ENCODE results near the gene CREB5.
A peak's percentile ranks its signal among the peaks of the same experiment; 100 is the strongest.

CREB5 gene

GRCh38 chr7:28435732-28436378, 23.5 kb downstream of the CREB5 start:
- DNase-seq, result peak; percentile 46

- no peak for DNase-seq
Observed at GRCh38 chr7:28440055-28440601, 27.8 kb downstream of the CREB5 start.

DNA sequence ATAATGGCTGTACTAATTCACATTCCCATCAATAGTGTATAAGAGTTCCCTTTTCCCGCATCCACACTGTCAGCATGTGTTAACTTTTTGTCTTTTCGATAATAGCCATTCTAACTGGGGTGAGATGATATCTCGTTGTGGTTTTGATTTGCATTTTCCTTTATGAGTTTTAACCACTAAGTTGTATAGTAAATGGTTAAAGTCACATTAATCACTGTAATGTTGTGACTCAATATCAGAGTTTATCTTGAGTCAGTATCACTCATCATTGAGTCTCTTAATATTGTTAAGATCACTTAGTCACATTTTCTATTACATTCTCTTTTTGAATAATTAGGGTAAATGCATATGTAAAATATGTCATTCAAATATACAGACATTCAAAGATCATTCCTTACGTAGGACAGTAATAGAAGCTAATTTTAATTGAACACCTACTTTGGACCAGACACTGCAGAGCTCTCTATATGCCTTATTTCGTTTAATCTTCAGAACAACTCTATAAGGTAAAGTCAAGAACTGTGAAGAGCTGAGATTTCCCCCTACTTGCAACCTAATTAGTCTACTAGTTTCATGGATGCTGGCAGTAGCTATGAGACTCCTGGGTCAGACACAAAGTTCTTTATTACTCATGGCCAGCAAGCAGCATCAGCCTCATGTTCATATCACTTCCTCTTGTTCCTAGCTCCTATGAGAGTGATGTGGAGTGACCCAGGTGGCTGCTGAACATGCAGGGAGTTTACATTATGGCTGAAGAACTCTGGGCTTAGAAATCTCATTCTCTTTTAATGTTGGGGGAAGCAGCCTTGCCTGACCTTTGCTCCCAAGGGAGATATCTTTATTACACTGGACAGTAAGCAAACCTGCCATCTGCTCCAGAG, 30.5 kb downstream of the CREB5 start:
- DNase-seq, result no peak

DNA sequence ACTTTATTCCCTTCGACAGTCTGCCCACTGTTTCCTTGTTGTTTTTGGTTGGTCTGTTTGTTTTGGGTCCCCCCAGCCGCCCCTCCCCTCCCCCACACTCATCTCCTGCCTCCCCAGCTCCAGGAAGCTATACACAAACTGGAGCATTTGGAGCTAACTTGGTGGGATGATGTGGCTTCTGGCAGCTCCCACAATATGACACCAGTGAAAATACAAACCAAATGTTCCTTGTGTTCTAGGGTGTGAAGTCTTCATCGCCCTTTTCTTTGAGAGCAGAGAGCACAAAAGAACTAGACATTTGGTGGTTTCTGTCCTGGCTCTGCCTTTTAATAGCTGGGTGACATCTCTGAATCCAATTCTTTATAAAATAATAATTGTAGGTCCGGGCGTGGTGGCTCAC, 33.8 kb downstream of the CREB5 start:
- DNase-seq, result no peak

- no peak for DNase-seq
Observed at GRCh38 chr7:28447071-28447470, 34.8 kb downstream of the CREB5 start.

DNA sequence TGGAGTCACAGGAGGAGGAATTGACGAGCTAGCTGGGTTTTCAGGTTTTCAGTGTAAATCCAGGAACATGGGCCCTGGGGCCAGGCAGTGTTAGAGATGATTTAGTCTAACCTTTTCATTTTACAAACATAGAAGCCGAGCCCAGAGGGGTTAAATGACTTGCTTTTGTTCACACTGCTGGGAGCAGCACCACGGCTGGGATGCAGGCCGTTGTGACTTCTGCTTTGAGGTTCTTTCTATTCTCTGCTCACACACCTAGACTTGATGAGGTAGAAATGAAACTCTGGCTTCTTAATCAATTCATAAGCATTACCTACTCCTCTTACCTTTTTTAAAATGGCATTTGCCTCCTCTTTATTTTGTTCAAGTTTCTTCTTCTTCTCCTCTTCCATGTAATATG, 36.4 kb downstream of the CREB5 start:
- no peak for DNase-seq

DNA sequence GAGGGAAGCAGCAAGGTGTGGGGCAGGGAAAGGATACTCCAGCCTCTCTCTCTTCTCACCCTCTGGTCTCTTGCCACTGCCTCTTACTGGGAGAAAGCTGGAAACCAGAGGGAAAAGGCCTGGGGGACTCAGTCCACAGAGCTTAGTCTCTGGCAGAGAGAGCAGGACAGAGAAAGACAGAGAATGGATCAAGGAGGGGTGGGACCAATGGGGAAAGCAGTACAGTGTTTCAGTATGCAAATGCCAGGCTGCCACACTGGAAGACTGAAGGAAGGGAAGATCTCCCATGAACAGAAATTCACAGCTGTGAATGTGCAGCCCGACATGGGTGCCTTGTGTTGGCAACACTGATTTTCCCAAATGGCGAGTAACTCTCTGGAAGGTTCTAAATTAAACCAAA, 40.4 kb downstream of the CREB5 start:
- DNase-seq, result no peak

DNA sequence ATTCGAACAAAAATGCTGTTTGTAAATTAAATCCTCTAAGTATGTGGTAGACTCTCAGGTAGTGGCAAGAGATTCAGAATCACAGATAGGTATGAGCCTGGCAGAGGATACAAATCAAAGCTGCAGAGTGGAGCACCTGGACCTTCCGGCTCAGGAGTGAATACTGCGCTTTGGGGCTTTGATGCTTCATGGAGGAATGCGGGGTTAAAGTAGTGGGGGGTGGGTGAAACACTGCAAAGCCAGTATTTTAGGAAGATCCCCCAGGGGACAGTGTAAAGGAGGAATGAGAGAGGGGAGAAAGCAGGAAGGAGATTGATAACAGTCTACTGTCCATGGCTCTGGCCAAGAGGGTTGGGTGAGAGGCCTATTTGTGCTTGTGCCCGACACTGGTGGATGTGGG, 43.2 kb downstream of the CREB5 start:
- DNase-seq, result no peak

DNA sequence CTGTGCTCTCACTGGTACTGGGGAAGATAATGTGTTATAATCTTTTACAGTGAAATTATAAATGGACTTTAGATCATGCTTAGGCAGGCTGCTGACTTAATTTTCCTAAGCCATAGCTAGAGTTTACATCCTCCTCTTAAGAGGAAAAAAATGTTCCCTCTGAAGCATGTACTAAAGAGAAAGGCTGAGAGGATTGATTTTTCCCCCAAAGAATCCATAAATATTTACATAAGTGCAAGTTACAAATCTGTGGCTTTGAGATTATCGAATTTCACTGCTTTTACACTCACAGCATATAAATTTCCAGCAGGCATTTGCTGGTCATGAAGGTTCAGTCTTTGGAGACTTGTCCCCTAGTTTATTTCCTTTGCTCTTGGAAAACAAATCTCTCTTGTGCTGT, 43.7 kb downstream of the CREB5 start:
- DNase-seq, result no peak

DNA sequence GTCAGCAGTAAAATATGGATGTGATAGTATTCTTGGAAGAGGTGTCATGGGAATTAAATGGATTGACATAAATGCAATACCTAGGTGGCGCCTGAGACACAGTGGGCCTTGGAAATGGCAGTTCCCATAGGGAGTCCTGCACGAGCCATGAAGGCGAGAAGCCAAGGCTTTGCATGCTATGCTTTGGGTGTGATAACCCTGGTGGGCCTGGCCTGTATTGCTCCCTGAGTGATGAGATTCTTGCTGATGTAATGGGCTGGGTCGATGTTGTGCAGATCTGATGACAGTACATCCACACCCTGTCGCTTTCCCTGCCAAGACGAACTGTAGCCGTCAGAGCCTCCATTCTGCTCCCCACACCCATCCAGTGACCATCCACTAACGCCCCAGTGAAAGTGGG, 46.4 kb downstream of the CREB5 start:
- no peak for DNase-seq

DNA sequence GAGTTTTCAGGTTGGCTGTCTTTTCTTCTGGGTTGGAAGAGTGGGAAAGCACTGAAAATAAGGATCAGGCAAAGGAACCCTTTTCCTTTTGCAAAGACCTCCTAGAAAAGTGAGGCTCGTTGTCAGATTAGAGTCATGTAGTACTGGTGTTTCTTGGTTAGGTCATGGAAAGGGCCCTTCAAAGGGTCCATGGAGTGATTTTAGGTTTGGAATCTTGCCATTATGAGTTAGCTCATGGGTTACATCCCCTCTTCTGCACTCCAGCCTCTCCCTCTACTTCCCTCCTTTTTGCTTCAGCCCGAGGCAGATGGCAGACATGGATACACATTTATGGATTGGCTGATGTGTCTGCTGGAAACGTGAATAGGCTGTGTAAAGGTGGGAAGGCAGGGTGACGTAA, 47.0 kb downstream of the CREB5 start:
- no peak for DNase-seq

GRCh38 chr7:28465697-28466096, 53.4 kb downstream of the CREB5 start:
- no peak for DNase-seq

DNA sequence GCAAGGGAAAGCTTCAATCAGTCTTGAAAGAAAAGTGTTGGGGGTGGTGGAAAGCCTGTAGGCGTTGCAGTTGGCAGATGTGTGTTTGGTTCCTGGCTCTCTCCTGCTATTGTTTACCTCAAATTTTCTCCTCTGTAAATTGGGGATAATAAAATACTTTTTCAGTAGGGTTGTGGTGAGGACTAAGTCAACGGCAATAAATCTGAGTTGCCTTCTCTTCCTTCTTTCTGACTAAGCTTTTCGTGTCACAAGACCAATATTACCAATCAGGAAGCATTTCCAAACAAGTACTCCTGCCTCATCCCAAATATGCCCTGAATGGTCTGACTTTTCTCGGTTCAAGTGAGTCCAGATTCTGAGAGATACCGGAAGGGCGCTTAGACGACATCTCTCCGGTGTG, 54.0 kb downstream of the CREB5 start:
- DNase-seq, result no peak

- no peak for DNase-seq
Observed at GRCh38 chr7:28466885-28467284, 54.6 kb downstream of the CREB5 start.

DNA sequence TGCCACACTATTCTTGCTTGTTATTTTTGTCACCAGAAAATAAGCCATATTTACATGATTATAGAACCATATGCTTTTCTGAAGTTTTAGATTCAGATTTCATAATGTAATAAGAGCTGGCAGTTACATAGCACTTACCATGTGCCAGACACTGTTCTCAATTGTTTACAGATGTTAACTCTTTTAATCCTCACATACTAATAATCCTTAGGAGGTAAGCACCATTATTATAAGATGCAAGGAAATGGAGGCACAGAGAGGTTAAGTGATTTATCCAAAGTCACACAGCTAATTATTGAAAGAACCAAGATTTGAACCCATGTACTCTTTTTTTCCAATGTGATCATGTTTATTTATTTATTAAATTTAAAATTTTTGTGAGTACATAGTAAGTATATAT, 57.2 kb downstream of the CREB5 start:
- no peak for DNase-seq

GRCh38 chr7:28470344-28470743, 58.0 kb downstream of the CREB5 start:
- DNase-seq, result no peak

DNA sequence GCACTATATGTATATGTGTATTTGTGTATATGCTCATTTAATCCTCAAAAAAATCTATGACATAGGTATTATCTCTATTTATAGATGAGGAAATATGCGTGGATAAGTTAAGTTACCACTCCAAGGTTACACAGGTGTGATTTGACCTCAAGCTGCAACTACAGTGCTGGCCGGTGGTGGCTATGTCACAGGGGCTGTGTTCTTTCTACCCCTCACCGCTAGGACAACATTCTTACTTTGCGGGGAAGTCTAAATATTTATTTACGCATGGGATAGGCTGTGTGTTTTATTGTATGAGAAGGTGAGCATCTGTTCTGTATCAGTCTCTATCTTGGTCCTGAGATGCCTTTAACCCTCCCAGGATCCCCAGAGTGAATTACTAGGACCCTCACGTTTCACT, 60.0 kb downstream of the CREB5 start:
- DNase-seq, result no peak

DNA sequence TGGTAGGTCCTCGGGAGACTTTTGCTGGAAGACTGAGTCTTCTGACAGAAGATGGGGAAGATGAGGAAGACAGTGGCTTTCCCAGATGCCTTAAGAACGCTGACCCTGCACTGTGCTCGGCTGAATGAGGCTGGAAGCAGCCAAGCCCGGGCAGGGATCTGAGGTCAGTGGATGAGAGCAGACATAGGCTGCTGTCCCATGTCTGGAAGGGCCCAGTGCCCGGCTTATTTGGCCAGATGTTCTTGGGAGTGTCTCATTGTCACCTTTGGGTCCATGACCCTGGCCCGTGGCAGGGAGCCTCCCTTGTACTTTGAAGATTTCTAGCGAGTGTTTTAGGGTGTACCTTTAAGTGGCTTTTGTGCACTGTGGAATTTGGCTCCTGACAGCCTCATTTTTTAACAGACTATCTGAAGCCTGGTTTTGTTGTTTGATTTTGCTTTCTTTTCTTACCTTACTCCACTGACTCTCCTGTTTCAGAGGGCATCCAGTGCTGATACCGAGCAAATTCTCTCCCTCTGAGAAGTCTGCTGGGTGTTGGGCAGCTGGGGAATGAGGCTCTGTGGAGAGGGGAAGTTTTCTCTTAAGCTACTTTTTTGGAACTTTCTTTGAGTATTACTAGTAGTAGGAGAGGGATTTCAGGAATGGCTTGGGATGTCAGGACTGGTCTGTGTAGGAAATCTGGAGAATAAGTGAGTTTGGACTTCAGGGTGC, 61.4 kb downstream of the CREB5 start:
- DNase-seq, result no peak

GRCh38 chr7:28474282-28474638, 61.9 kb downstream of the CREB5 start:
- no peak for DNase-seq

- no peak for DNase-seq
Observed at GRCh38 chr7:28474640-28475039, 62.3 kb downstream of the CREB5 start.

DNA sequence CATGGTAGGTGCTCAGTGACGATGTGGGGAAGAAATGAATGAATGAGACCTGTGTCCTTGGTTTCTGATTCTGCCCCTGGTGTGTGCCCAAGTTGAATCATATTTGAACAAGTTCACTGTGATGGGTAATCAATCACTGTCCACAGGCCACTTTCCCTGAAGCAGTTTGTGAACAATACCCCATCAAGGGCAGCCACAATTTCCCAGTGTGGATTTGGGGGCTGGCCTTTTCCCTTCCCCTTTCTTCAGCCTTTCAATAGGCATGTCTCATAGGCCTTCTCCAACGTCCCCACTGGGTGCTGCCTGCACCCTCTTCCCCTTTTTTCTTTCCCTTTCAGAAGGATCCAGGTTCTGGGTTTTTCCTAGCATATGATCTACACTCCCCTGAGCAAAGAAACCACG, 64.7 kb downstream of the CREB5 start:
- DNase-seq, result no peak

DNA sequence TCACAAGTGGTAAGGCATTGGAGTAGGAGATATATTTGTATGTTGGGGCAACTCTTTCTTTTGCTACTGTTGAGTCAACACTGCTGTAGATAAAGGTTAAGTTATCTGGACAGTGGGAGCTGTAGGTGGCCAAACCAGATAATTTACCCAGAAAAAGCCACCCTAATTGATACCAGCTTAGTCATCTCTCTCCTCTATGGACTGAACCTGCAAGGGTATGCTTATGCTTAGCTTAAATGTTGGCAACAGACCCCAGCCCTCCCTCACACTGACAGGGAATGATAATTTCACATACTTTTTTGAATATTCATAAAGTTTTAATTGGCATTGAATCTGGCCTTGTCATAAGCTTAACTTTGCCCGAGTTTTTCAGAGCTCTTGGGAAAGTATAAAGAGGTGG, 66.3 kb downstream of the CREB5 start:
- DNase-seq, result peak; percentile 66

DNA sequence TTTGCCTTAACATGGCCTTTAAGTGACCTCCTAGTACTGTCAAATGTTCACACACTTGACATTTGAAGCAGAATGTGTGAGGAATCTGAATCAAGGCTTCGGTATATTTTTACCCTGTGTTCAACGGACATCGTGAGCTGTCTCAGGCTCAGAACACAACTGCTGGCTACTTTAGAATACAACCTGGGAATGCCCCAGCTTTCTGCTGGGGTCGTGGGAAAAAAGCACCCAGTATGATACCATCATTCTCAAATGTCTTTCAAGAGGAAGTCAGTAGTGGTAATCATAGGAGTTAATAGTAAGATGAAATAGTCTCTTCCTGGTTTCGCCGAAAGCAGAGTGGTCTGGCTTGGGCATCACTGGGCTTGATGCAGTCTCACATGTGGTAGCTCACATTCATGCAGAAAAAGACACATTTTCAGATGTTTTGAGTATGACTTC, 67.2 kb downstream of the CREB5 start:
- no peak for DNase-seq

- no peak for DNase-seq
Observed at GRCh38 chr7:28480595-28480994, 68.3 kb downstream of the CREB5 start.
